ENCODE results near the gene TIAM2.
"Not testable (repeated sequence)": the region's sequence is repeated elsewhere in the genome, so short reads cannot be mapped to it uniquely, and the experiment has no call there.

TIAM2 gene

DNA sequence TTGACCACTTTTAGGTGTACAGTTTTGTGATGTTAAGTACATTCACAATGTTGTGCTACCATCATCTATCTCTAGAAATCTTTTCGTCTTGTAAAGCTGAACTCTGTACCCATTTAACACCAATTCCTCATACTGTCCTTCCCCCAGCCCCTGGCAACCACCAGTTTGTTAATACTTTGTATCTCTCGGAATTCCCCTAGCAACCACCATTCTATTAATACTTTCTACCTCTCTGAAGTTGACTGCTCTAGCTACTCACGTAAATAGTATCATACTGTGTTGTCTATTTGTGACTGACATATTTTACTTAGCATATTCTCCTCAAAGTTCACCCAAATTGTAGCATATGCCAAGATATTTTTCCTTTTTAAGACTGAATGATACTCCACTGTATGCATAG is 186.4 kb downstream of the TIAM2 start:
- Histone ChIP-seq H3K4me1 (ENCODE audit: insufficient read depth, low read length, severe bottlenecking) (peaks cover 61% of the 10 kb centered on the region), H2AFZ (ENCODE audit: low read length) (no peak overlapping the region), H3K9me2 (ENCODE audit: low read depth, low read length) (no peaks in the 10 kb centered on the region), H3K27me3 (ENCODE audit: insufficient read depth, low read length) (no peaks in the 10 kb centered on the region), H3F3A (ENCODE audit: insufficient read depth, low read length) (no peaks in the 10 kb centered on the region), H3K9ac (ENCODE audit: low read length) (no peak overlapping the region; the same call in 1 of the 2 replicates), H4K20me1 (ENCODE audit: insufficient read depth, low read length) (no peaks in the 10 kb centered on the region), H3K4me2 (ENCODE audit: low read length) (peak overlapping the region; percentile 71), H3K9me3 (ENCODE audit: low read length) (no peaks in the 10 kb centered on the region), H3K36me3 (ENCODE audit: insufficient read depth, low read length) (no peaks in the 10 kb centered on the region), H3K27ac (ENCODE audit: low read depth, low read length, poor library complexity, severe bottlenecking) (peak overlapping the region; percentile 77), H3K4me3 (ENCODE audit: low read depth, low read length, poor library complexity, severe bottlenecking) (no peak overlapping the region), H3K79me2 (ENCODE audit: insufficient read depth, low read length) (no peaks in the 10 kb centered on the region)
- no peak for TF ChIP-seq CTCF (IDR thresholded peaks at IDR 0.05; ENCODE audit: low read length)
- TF ChIP-seq EZH2 (IDR thresholded peaks at IDR 0.05; ENCODE audit: borderline replicate concordance, low read length): no peak

DNA sequence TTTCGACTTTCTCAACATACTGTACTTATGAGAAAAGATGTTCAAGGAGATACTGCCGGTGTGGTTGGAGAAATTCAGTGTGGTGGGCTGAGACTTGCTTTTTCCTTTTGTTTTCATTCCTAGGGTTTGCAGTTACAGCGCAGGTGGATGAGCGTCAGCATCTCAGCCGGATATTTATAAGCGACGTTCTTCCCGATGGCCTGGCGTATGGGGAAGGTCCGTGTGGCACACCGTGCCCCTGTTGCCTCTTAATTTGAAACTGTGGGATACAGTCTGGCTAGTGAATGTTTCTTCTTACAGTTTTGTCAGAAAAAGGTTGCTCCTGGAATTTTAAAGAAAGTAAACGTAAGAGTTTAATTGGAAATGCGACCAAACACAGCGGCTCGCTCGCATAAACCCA is 187.0 kb downstream of the TIAM2 start:
- Histone ChIP-seq H3F3A (ENCODE audit: insufficient read depth, low read length) (no peaks in the 10 kb centered on the region), H3K9me2 (ENCODE audit: low read depth, low read length) (no peaks in the 10 kb centered on the region), H3K27me3 (ENCODE audit: insufficient read depth, low read length) (no peaks in the 10 kb centered on the region), H3K9me3 (ENCODE audit: low read length) (no peaks in the 10 kb centered on the region), H3K4me3 (ENCODE audit: low read depth, low read length, poor library complexity, severe bottlenecking) (no peak overlapping the region), H3K9ac (ENCODE audit: low read length) (peak overlapping the region; percentile 64; the same call in 1 of the 2 replicates), H3K27ac (ENCODE audit: low read depth, low read length, poor library complexity, severe bottlenecking) (peak overlapping the region; percentile 77), H3K4me1 (ENCODE audit: insufficient read depth, low read length, severe bottlenecking) (peaks cover 59% of the 10 kb centered on the region), H2AFZ (ENCODE audit: low read length) (peak overlapping the region; percentile 21; the same call in 1 of the 2 replicates), H4K20me1 (ENCODE audit: insufficient read depth, low read length) (no peaks in the 10 kb centered on the region), H3K79me2 (ENCODE audit: insufficient read depth, low read length) (no peaks in the 10 kb centered on the region), H3K4me2 (ENCODE audit: low read length) (peak overlapping the region; percentile 71), H3K36me3 (ENCODE audit: insufficient read depth, low read length) (no peaks in the 10 kb centered on the region)
- TF ChIP-seq EZH2 (IDR thresholded peaks at IDR 0.05; ENCODE audit: borderline replicate concordance, low read length) (no peak), CTCF (IDR thresholded peaks at IDR 0.05; ENCODE audit: low read length) (no peak)

- Histone ChIP-seq H3K9me2 (ENCODE audit: low read depth, low read length) (no peaks in the 10 kb centered on the region), H3K36me3 (ENCODE audit: insufficient read depth, low read length) (no peaks in the 10 kb centered on the region), H3K9ac (ENCODE audit: low read length) (peak overlapping the region; percentile 64), H3K4me2 (ENCODE audit: low read length) (peak overlapping the region; percentile 71), H3K79me2 (ENCODE audit: insufficient read depth, low read length) (no peaks in the 10 kb centered on the region), H3K9me3 (ENCODE audit: low read length) (no peaks in the 10 kb centered on the region), H4K20me1 (ENCODE audit: insufficient read depth, low read length) (no peaks in the 10 kb centered on the region), H3K27me3 (ENCODE audit: insufficient read depth, low read length) (no peaks in the 10 kb centered on the region), H2AFZ (ENCODE audit: low read length) (peak overlapping the region; percentile 93), H3K4me1 (ENCODE audit: insufficient read depth, low read length, severe bottlenecking) (peaks cover 57% of the 10 kb centered on the region), H3K27ac (ENCODE audit: low read depth, low read length, poor library complexity, severe bottlenecking) (peak overlapping the region; percentile 77), H3F3A (ENCODE audit: insufficient read depth, low read length) (no peaks in the 10 kb centered on the region), H3K4me3 (ENCODE audit: low read depth, low read length, poor library complexity, severe bottlenecking) (peak overlapping the region; percentile 51)
- TF ChIP-seq CTCF (IDR thresholded peaks at IDR 0.05; ENCODE audit: low read length) (no peak), EZH2 (IDR thresholded peaks at IDR 0.05; ENCODE audit: borderline replicate concordance, low read length) (no peak)
These were observed 188.0 kb downstream of the TIAM2 start for GRCh38 chr6:155183095-155183494.

DNA sequence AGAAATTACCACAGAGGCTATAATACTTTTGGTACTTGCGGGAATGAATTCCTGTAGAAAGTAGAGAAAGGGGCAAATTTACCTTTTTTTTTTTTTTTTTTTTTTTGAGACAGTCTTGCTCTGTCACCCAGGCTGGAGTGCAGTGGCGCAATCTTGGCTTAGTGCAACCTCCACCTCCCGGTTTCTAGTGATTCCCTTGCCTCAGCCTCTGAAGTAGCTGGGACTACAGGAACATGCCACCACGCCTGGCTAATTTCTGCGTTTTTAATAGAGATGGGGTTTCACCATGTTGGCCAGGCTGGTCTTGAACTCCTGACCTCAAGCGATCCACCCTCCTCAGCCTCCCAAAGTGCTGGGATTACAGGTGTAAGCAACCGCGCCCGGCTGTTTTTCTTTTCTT is 189.9 kb downstream of the TIAM2 start:
- Histone ChIP-seq H3K27ac (ENCODE audit: low read depth, low read length, poor library complexity, severe bottlenecking) (peak overlapping the region; percentile 77), H3K4me2 (ENCODE audit: low read length) (peak overlapping the region; percentile 61), H3K4me3 (ENCODE audit: low read depth, low read length, poor library complexity, severe bottlenecking) (peak overlapping the region; percentile 55), H3K4me1 (ENCODE audit: insufficient read depth, low read length, severe bottlenecking) (peaks cover 66% of the 10 kb centered on the region)
- not testable (repeated sequence) for H3K9me3 ChIP-seq (ENCODE audit: low read length); H3K79me2 ChIP-seq (ENCODE audit: insufficient read depth, low read length); H4K20me1 ChIP-seq (ENCODE audit: insufficient read depth, low read length); H3K9ac ChIP-seq (ENCODE audit: low read length); H3F3A ChIP-seq (ENCODE audit: insufficient read depth, low read length); H2AFZ ChIP-seq (ENCODE audit: low read length); H3K36me3 ChIP-seq (ENCODE audit: insufficient read depth, low read length); H3K9me2 ChIP-seq (ENCODE audit: low read depth, low read length); H3K27me3 ChIP-seq (ENCODE audit: insufficient read depth, low read length)

All from OCI-LY1 (cell line).